Subcutaneous adipose tissue (tissue), 4 donors: ENCODE results near the gene TPSAB1. TPM values are rescaled to one million over a fixed set of nuclear protein-coding genes. Genes with fewer than 3 reads are reported as not detected.

Source experiments
- CTCF ChIP-seq: fragments of 450-650 bp; IDR thresholded peaks from one replicate; pipeline ENCODE4 v1.5.1; 2016; ENCODE audit warnings: low read depth, mild to moderate bottlenecking, control low read depth, antibody characterized with exemption, moderate library complexity
- total RNA-seq, 4 donors: library from RNA; depleted of rRNA; stranded (reverse); fragments of >200 nt; gene quantifications; one replicate each; pipeline ENCODE4 v1.1.0, GENCODE V29; 2016

Gene TPSAB1
- total RNA-seq, 4 donors from 2014 or later = 31.8 to 116 (median 69.8) TPM

DNA sequence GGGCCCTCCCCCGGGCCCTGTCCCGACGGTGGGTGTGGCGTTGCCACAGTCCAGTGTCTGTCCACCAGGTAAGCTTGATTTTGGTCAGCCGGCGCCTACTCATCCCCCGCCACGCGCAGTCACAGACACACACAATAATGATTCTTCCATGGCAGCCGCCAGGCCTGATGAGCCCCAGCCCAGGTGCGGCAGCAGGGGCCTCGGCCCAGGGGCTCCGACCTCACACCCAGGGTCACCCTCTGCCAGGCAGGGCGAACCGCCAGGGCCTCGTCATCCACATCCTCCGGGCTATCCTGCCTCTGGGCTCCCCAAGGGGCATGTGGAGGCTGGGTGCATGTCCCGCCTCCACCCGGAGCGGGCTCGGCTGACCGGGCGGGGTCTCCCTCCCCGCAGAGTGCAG lies 23.0 kb upstream of the TPSAB1 start:
- TF ChIP-seq CTCF = no peak

GRCh38 chr16:1218061-1218929 lies 22.2 kb upstream of the TPSAB1 start:
- no peak for TF ChIP-seq CTCF

DNA sequence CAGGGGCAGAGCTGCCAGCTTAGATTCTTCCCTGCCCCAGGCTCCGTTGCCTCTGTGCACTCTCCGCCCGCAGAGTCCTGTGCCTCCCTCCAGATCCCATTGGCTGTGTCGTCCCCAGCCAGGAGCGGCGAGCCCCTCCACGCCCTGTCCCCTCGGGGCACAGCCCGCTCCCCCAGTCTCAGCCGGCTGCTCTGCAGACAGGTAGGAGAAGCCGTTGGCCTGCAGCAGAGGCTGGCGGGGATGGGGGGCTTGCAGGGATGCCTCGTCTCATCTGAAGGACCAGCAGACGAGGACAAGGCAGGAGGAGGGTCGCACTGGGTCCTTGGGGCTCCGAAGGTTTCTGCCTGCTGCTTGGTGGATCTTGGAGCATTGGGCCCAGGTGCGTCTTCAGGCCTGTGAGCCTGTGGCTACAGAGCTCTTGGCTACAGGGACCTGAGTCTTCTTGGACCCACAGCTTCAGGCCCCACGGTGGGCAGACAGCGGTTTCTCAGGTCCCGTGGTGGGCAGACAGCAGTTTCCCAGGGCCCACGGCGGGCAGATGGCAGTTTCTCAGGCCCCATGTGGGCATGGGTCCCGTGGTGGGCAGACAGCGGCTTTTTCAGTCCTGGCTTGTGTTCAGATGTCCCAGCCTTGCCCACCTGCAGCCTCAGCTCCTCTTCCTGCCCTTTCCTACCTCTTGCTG lies 21.4 kb upstream of the TPSAB1 start:
- TF ChIP-seq CTCF = no peak

DNA sequence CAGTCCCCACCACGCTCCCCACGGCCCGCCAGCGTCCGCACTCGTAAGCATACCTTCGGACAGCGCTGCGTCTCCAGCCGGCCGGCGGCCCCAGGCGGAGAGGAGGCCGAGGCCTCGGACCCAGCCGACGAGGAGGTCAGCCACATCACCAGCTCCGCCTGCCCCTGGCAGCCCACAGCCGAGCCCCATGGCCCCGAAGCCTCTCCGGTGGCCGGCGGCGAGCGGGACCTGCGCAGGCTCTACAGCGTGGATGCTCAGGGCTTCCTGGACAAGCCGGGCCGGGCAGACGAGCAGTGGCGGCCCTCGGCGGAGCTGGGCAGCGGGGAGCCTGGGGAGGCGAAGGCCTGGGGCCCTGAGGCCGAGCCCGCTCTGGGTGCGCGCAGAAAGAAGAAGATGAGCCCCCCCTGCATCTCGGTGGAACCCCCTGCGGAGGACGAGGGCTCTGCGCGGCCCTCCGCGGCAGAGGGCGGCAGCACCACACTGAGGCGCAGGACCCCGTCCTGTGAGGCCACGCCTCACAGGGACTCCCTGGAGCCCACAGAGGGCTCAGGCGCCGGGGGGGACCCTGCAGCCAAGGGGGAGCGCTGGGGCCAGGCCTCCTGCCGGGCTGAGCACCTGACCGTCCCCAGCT lies 20.3 kb upstream of the TPSAB1 start:
- TF ChIP-seq CTCF = no peak

DNA sequence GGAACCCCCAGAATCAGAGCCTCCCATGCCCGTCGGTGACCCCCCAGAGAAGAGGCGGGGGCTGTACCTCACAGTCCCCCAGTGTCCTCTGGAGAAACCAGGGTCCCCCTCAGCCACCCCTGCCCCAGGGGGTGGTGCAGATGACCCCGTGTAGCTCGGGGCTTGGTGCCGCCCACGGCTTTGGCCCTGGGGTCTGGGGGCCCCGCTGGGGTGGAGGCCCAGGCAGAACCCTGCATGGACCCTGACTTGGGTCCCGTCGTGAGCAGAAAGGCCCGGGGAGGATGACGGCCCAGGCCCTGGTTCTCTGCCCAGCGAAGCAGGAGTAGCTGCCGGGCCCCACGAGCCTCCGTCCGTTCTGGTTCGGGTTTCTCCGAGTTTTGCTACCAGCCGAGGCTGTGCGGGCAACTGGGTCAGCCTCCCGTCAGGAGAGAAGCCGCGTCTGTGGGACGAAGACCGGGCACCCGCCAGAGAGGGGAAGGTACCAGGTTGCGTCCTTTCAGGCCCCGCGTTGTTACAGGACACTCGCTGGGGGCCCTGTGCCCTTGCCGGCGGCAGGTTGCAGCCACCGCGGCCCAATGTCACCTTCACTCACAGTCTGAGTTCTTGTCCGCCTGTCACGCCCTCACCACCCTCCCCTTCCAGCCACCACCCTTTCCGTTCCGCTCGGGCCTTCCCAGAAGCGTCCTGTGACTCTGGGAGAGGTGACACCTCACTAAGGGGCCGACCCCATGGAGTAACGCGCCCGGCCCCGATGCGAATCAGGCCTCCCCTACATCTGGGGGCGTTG lies 19.5 kb upstream of the TPSAB1 start:
- TF ChIP-seq CTCF = no peak

GRCh38 chr16:1221628-1222552 lies 18.6 kb upstream of the TPSAB1 start:
- no peak for TF ChIP-seq CTCF
